Calu3 (cell line): ENCODE measurements around the gene PTPRG. TPM values are rescaled to one million over a fixed set of nuclear protein-coding genes. Genes with fewer than 3 reads are reported as not detected.

ENCODE experiments used
- BruUV-seq: library from RNA; stranded (reverse); fragments of 400-500 nt; replicated peaks from 2 replicates; lab custom pipeline; 2021; lab: Mats Ljungman, UMichigan
- CTCF ChIA-PET: fragments of 300-600 bp; sonication (Branson Sonifier 250); formaldehyde crosslinking; loops from one replicate; lab custom pipeline; 2022; ENCODE audit warnings: antibody characterized with exemption; lab: Charles Lee
- DNase-seq: peaks from one replicate; pipeline ENCODE4 v3.0.0; 2022
- H3K27ac Mint-ChIP-seq: one replicate; pipeline ENCODE4 v1.8.0; 2022; ENCODE audit warnings: mixed read lengths; ENCODE audit not compliant: unreplicated experiment
- H3K27me3 Mint-ChIP-seq: one replicate; pipeline ENCODE4 v1.8.0; 2022; ENCODE audit warnings: mixed read lengths; ENCODE audit not compliant: unreplicated experiment
- H3K36me3 Mint-ChIP-seq: one replicate; pipeline ENCODE4 v1.8.0; 2022; ENCODE audit warnings: mild to moderate bottlenecking, moderate library complexity, mixed read lengths; ENCODE audit not compliant: insufficient read depth, unreplicated experiment
- H3K4me1 Mint-ChIP-seq: one replicate; pipeline ENCODE4 v1.8.0; 2022; ENCODE audit warnings: mild to moderate bottlenecking, low read depth, mixed read lengths; ENCODE audit not compliant: unreplicated experiment
- H3K4me3 Mint-ChIP-seq: one replicate; pipeline ENCODE4 v1.8.0; 2022; ENCODE audit warnings: mild to moderate bottlenecking, low read depth, moderate library complexity, mixed read lengths; ENCODE audit not compliant: unreplicated experiment
- H3K9me3 Mint-ChIP-seq: one replicate; pipeline ENCODE4 v1.8.0; 2022; ENCODE audit warnings: low read depth, mixed read lengths; ENCODE audit not compliant: unreplicated experiment
- intact Hi-C: fragments of 100-400 bp; cut with micrococcal nuclease; formaldehyde crosslinking; loops from one replicate; pipeline ENCODE4 v1.10.0; 2022; ENCODE audit not compliant: unreplicated experiment
- total RNA-seq: library from RNA; stranded (reverse); gene quantifications from 2 replicates; pipeline ENCODE4 v1.2.3, GENCODE V29; 2022
- TF ChIP-seq, protein P1 (sequence below): fragments of 200-600 bp; IDR thresholded peaks from one replicate; pipeline ENCODE4 v1.8.0; 2022; ENCODE audit warnings: antibody characterized with exemption; ENCODE audit not compliant: unreplicated experiment

PTPRG gene
- total RNA-seq, 1 experiment from 2014 or later: 0.35 TPM

DNA sequence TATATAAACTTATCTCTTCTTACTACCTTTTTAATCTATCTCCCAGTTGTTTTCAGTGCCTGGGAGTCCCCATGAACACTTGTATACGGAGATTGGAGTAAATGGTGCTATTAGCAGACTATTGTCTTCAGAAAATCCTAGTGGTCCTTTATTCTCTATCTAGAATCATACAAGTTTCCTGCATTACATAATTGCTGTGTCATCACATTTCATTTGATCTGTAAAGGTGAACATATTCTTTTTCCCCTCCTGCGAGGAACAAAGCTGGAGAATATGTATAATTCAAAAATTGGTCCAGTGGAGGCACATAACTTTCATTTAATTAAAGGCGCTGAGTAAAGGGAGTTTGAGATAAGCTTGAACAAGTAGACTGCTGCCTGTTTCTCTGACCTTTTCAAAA lies 487.2 kb downstream of the PTPRG start:
- Mint-ChIP-seq H3K4me3 (no peak overlapping the region), H3K36me3 (no peaks in the 10 kb centered on the region), H3K9me3 (peaks cover 8% of the 10 kb centered on the region), H3K27me3 (no peaks in the 10 kb centered on the region), H3K4me1 (no peaks in the 10 kb centered on the region), H3K27ac (no peak overlapping the region)
- intact Hi-C loops: no loop called here
- TF ChIP-seq, protein P1, sequence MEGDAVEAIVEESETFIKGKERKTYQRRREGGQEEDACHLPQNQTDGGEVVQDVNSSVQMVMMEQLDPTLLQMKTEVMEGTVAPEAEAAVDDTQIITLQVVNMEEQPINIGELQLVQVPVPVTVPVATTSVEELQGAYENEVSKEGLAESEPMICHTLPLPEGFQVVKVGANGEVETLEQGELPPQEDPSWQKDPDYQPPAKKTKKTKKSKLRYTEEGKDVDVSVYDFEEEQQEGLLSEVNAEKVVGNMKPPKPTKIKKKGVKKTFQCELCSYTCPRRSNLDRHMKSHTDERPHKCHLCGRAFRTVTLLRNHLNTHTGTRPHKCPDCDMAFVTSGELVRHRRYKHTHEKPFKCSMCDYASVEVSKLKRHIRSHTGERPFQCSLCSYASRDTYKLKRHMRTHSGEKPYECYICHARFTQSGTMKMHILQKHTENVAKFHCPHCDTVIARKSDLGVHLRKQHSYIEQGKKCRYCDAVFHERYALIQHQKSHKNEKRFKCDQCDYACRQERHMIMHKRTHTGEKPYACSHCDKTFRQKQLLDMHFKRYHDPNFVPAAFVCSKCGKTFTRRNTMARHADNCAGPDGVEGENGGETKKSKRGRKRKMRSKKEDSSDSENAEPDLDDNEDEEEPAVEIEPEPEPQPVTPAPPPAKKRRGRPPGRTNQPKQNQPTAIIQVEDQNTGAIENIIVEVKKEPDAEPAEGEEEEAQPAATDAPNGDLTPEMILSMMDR: no peak
- CTCF ChIA-PET: no interaction called here
- no TSS peak for BruUV-seq
- no peak for DNase-seq

DNA sequence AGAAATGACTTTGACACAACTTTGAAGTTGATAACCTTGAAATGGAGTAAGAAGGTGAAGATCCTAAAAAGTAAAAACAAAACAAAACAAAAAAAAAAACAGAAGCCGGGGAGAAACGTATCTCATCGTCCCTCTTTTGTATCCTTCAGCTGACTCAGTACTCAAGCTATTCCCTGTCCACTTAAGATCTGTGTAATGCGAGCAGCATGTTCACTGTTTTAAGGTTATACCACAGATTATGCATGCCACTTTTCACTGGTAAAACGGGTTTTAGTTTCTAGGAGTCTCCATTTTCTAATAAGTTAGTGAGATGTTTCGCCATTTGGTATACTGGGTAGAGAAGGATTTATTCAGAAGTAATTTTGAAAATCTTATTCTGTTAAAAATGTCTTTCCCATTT lies 487.7 kb downstream of the PTPRG start:
- no peak overlapping the region for H3K27ac Mint-ChIP-seq
- intact Hi-C loops: no loop called here

DNA sequence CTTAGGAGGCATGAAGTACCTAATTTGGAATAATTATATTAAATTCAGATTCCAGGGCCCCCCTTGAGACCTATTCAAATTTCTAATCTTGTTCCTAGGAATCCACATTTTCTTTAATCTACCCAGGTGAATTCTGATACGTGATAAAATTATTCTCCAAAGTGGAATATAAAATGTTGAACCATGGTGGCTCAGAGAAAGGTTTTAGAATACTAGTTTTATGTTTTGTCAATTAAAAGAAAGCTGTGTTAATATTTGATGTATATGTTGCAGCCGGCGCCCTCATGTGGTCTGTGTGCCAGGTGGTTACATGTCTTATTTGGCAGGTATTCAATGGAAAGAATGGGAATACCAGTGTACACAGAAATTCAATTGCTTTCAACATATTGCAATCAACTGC lies 490.1 kb downstream of the PTPRG start:
- no peaks in the 10 kb centered on the region for H3K36me3 Mint-ChIP-seq
- H3K9me3 Mint-ChIP-seq: peaks cover 5% of the 10 kb centered on the region
- H3K4me3 Mint-ChIP-seq: no peak overlapping the region
- CTCF ChIA-PET: no interaction called here
- no peaks in the 10 kb centered on the region for H3K4me1 Mint-ChIP-seq
- no peak for DNase-seq
- BruUV-seq: no TSS peak
- intact Hi-C loops: no loop called here
- TF ChIP-seq, protein P1: no peak
- no peak overlapping the region for H3K27ac Mint-ChIP-seq
- no peaks in the 10 kb centered on the region for H3K27me3 Mint-ChIP-seq

More for the DNA sequence above, 487.7 kb downstream of the PTPRG start:
- no peaks in the 10 kb centered on the region for H3K4me1 Mint-ChIP-seq
- no peaks in the 10 kb centered on the region for H3K27me3 Mint-ChIP-seq
- CTCF ChIA-PET: no interaction called here
- no peak for DNase-seq
- H3K4me3 Mint-ChIP-seq: no peak overlapping the region
- no peaks in the 10 kb centered on the region for H3K36me3 Mint-ChIP-seq
- TF ChIP-seq, protein P1: no peak
- peaks cover 8% of the 10 kb centered on the region for H3K9me3 Mint-ChIP-seq
- BruUV-seq: no TSS peak

DNA sequence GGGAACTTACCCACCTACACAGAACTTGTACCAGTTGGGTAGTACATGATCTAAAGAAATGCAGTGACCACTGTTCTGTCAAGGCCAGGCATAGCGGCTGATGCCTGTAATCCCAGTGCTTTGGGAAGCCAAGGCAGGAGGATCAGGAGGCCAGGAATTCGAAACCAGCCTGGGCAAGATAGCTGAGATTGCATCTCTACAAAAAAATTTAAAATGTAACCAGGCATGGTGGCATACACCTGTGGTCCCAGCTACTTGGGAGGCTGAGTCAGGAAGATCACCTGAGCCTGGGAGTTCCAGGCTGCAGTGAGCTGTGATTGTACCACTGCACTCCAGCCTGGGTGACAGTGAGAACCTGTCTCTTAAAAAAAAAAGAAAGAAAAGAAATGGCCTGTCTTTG lies 491.0 kb downstream of the PTPRG start:
- intact Hi-C loops: no loop called here
- H3K36me3 Mint-ChIP-seq: no peaks in the 10 kb centered on the region
- no peak overlapping the region for H3K27ac Mint-ChIP-seq
- H3K4me3 Mint-ChIP-seq: no peak overlapping the region
- no peak for DNase-seq
- no TSS peak for BruUV-seq
- CTCF ChIA-PET: no interaction called here
- H3K4me1 Mint-ChIP-seq: no peaks in the 10 kb centered on the region
- TF ChIP-seq, protein P1: no peak
- H3K9me3 Mint-ChIP-seq: peaks cover 7% of the 10 kb centered on the region
- no peaks in the 10 kb centered on the region for H3K27me3 Mint-ChIP-seq
